ENCODE data around the gene GSK3A. TPM values are rescaled to one million over a fixed set of nuclear protein-coding genes. Genes with fewer than 3 reads are reported as not detected.

Gene GSK3A
- total and polyA plus RNA-seq, 2 experiments from 2014 or later = 17.7 to 40.7 TPM

DNA sequence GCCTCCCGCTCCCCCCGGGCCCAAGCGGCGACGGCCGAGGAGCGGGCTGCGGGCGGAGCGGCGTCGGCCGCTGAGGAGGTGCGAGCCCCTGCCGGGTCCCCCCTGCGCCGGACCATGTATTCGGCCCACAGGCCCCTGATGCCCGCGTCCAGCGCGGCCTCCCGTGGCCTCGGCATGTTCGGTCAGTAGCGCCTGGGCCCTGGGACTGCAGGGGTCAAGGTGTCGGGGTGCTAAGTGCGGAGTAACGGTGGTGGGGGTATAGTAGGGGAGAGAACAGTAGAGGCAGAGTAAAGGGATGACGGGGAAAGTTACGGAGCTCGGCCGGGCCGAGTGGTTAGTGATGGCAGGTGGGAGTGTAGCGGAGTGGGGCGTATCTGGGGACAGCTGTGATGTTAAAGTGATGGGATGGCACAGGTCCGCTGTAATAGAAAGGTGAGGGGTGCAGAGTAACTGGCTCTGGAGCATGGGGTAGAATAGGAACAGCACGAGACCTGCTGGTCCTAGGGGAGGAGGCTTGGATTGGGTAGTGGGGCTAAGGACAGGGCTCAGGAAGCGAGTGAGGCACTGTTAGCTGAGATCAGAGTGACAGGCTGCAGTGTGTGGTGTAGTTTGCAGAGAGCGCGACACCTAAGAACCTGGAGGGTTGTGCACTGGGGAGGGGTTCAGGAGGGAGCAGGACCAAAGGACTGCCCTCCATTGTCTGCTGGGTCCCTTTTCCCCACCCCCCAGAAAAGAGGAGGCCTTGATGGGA lies 42.4 kb upstream of the GSK3A start:
- H2AFZ ChIP-seq = no peak overlapping the region
- ATAC-seq = peak; percentile 1; the same call in 2 of the 3 replicates
- peaks cover 20% of the 10 kb centered on the region for H3K79me2 ChIP-seq (replicated peaks; ENCODE audit: insufficient read depth)
- H3K27me3 ChIP-seq (ENCODE audit: insufficient read depth) = no peaks in the 10 kb centered on the region
- H3K4me1 ChIP-seq (ENCODE audit: insufficient read depth) = peaks cover 27% of the 10 kb centered on the region
- DNase-seq (ENCODE audit: low spot score) = peak; percentile 39
- Mint-ChIP-seq H3K4me1 (peaks cover 27% of the 10 kb centered on the region), H3K4me3 (peak overlapping the region; percentile 86), H3K9me3 (no peaks in the 10 kb centered on the region), H3K27ac (no peak overlapping the region; the same call in 1 of the 2 replicates), H3K27me3 (ENCODE audit: insufficient read depth, low read depth, poor library complexity) (peaks cover 21% of the 10 kb centered on the region), H3K36me3 (ENCODE audit: low read depth) (peaks cover 12% of the 10 kb centered on the region; the same call in 2 of the 3 replicates)
- H3K36me3 ChIP-seq (ENCODE audit: insufficient read depth) = 0 out of 2 replicates have a peak, but pooled peaks cover 4% of the 10 kb centered on the region
- H3F3A ChIP-seq (replicated peaks; ENCODE audit: low read depth) = peaks cover 19% of the 10 kb centered on the region
- no peaks in the 10 kb centered on the region for H3K9me2 ChIP-seq (ENCODE audit: insufficient read depth)
- peaks cover 2% of the 10 kb centered on the region; the same call in 1 of the 2 replicates for H4K20me1 ChIP-seq (replicated peaks; ENCODE audit: insufficient read depth)
- peak overlapping the region; percentile 87 for H3K4me3 ChIP-seq
- TF ChIP-seq, protein P1, sequence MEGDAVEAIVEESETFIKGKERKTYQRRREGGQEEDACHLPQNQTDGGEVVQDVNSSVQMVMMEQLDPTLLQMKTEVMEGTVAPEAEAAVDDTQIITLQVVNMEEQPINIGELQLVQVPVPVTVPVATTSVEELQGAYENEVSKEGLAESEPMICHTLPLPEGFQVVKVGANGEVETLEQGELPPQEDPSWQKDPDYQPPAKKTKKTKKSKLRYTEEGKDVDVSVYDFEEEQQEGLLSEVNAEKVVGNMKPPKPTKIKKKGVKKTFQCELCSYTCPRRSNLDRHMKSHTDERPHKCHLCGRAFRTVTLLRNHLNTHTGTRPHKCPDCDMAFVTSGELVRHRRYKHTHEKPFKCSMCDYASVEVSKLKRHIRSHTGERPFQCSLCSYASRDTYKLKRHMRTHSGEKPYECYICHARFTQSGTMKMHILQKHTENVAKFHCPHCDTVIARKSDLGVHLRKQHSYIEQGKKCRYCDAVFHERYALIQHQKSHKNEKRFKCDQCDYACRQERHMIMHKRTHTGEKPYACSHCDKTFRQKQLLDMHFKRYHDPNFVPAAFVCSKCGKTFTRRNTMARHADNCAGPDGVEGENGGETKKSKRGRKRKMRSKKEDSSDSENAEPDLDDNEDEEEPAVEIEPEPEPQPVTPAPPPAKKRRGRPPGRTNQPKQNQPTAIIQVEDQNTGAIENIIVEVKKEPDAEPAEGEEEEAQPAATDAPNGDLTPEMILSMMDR (conservative IDR thresholded peaks at IDR 0.05; ENCODE audit: low read depth in 2 of 2) = no peak
- no peak for TF ChIP-seq EZH2 (IDR thresholded peaks at IDR 0.05; ENCODE audit: low read depth, unreplicated experiment)
- TF ChIP-seq, protein P2, sequence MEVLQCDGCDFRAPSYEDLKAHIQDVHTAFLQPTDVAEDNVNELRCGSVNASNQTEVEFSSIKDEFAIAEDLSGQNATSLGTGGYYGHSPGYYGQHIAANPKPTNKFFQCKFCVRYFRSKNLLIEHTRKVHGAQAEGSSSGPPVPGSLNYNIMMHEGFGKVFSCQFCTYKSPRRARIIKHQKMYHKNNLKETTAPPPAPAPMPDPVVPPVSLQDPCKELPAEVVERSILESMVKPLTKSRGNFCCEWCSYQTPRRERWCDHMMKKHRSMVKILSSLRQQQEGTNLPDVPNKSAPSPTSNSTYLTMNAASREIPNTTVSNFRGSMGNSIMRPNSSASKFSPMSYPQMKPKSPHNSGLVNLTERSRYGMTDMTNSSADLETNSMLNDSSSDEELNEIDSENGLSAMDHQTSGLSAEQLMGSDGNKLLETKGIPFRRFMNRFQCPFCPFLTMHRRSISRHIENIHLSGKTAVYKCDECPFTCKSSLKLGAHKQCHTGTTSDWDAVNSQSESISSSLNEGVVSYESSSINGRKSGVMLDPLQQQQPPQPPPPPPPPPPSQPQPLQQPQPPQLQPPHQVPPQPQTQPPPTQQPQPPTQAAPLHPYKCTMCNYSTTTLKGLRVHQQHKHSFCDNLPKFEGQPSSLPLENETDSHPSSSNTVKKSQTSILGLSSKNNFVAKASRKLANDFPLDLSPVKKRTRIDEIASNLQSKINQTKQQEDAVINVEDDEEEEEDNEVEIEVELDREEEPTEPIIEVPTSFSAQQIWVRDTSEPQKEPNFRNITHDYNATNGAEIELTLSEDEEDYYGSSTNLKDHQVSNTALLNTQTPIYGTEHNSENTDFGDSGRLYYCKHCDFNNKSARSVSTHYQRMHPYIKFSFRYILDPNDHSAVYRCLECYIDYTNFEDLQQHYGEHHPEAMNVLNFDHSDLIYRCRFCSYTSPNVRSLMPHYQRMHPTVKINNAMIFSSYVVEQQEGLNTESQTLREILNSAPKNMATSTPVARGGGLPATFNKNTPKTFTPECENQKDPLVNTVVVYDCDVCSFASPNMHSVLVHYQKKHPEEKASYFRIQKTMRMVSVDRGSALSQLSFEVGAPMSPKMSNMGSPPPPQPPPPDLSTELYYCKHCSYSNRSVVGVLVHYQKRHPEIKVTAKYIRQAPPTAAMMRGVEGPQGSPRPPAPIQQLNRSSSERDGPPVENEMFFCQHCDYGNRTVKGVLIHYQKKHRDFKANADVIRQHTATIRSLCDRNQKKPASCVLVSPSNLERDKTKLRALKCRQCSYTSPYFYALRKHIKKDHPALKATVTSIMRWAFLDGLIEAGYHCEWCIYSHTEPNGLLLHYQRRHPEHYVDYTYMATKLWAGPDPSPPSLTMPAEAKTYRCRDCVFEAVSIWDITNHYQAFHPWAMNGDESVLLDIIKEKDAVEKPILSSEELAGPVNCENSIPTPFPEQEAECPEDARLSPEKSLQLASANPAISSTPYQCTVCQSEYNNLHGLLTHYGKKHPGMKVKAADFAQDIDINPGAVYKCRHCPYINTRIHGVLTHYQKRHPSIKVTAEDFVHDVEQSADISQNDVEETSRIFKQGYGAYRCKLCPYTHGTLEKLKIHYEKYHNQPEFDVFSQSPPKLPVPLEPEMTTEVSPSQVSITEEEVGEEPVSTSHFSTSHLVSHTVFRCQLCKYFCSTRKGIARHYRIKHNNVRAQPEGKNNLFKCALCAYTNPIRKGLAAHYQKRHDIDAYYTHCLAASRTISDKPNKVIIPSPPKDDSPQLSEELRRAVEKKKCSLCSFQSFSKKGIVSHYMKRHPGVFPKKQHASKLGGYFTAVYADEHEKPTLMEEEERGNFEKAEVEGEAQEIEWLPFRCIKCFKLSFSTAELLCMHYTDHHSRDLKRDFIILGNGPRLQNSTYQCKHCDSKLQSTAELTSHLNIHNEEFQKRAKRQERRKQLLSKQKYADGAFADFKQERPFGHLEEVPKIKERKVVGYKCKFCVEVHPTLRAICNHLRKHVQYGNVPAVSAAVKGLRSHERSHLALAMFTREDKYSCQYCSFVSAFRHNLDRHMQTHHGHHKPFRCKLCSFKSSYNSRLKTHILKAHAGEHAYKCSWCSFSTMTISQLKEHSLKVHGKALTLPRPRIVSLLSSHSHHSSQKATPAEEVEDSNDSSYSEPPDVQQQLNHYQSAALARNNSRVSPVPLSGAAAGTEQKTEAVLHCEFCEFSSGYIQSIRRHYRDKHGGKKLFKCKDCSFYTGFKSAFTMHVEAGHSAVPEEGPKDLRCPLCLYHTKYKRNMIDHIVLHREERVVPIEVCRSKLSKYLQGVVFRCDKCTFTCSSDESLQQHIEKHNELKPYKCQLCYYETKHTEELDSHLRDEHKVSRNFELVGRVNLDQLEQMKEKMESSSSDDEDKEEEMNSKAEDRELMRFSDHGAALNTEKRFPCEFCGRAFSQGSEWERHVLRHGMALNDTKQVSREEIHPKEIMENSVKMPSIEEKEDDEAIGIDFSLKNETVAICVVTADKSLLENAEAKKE (CRISPR knock-in tag; IDR thresholded peaks at IDR 0.05) = no peak
- no peak for TF ChIP-seq STAT1 (IDR thresholded peaks at IDR 0.05; ENCODE audit: unreplicated experiment)
- TF ChIP-seq NANOG (IDR thresholded peaks at IDR 0.05; ENCODE audit: borderline replicate concordance) = no peak
- no peak for TF ChIP-seq ZNF114 (CRISPR knock-in tag; IDR thresholded peaks at IDR 0.05)
- TF ChIP-seq POLR2AphosphoS5 (IDR thresholded peaks at IDR 0.05; ENCODE audit: low read depth) = no peak
- TF ChIP-seq JUNB (IDR thresholded peaks at IDR 0.05; ENCODE audit: unreplicated experiment) = no peak
- TF ChIP-seq CREB1 (CRISPR knock-in tag; IDR thresholded peaks at IDR 0.05; ENCODE audit: low read depth) = no peak
- no peak for TF ChIP-seq EZH2phosphoT487 (IDR thresholded peaks at IDR 0.05; ENCODE audit: unreplicated experiment)
- no peak overlapping the region for H3K27ac ChIP-seq (ENCODE audit: low read depth)
- H3K4me2 ChIP-seq = peak overlapping the region; percentile 98
